Panc1 (cell line): ENCODE data around the gene CLMP.

Source experiments
- POLR2AphosphoS5 ChIP-seq: IDR thresholded peaks from 2 replicates; pipeline ENCODE4 v1.6.1; 2012; ENCODE audit warnings: mild to moderate bottlenecking, low read depth, low read length, moderate library complexity
- SIN3A ChIP-seq: IDR thresholded peaks from 2 replicates; pipeline ENCODE4 v1.6.1; 2012; ENCODE audit warnings: low read depth, mild to moderate bottlenecking, low read length, moderate library complexity, borderline replicate concordance; ENCODE audit not compliant: insufficient read depth
- TCF7L2 ChIP-seq: IDR thresholded peaks from 2 replicates; pipeline ENCODE4 v1.6.1; 2011; ENCODE audit warnings: mild to moderate bottlenecking, low read depth, low read length, inconsistent platforms
- TF ChIP-seq, protein P1 (sequence below): fragments of 450-650 bp; IDR thresholded peaks from 2 replicates; pipeline ENCODE4 v1.5.1; 2017; ENCODE audit warnings: mild to moderate bottlenecking
- TF ChIP-seq, protein P2 (sequence below), 2 experiments: IDR thresholded peaks; 2 replicates each; pipeline ENCODE4 v1.6.1; 2011 to 2012; ENCODE audit warnings: low read depth in 2 of 2, control low read depth in 1 of 2, low read length in 1 of 2, mild to moderate bottlenecking in 1 of 2, moderate library complexity in 1 of 2; ENCODE audit not compliant: insufficient read depth in 1 of 2

DNA sequence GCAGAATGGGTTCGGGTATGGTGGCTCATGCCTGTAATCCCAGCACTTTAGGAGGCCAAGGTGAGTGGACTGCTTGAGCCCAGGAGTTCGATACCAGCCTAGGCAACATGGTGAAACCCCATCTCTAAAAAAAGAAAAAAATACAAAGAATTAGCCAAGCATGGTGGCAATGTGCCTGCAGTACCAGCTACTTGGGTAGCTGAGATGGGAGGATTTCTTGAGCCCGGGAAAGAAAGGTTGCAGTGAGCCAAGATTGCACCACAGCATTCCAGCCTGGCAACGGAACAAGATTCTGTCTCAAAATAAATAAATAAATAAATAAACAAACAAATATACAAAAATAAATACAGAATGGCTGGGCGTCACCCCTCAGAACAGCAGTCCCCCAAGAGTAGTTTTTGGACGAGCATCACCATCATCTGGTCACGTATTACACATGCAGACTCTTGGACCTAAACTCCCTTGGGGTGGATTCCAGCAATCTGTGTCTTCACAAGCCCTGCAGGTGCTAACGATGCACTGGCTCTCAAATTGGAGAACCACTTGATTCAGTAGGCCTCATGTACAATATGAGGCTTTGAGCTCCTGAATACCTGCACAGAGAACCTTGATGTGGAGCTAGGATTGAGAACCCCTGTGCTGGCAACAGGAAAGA is 33.5 kb downstream of the CLMP start:
- TF ChIP-seq, protein P1, sequence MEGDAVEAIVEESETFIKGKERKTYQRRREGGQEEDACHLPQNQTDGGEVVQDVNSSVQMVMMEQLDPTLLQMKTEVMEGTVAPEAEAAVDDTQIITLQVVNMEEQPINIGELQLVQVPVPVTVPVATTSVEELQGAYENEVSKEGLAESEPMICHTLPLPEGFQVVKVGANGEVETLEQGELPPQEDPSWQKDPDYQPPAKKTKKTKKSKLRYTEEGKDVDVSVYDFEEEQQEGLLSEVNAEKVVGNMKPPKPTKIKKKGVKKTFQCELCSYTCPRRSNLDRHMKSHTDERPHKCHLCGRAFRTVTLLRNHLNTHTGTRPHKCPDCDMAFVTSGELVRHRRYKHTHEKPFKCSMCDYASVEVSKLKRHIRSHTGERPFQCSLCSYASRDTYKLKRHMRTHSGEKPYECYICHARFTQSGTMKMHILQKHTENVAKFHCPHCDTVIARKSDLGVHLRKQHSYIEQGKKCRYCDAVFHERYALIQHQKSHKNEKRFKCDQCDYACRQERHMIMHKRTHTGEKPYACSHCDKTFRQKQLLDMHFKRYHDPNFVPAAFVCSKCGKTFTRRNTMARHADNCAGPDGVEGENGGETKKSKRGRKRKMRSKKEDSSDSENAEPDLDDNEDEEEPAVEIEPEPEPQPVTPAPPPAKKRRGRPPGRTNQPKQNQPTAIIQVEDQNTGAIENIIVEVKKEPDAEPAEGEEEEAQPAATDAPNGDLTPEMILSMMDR: no peak
- TF ChIP-seq, protein P2, sequence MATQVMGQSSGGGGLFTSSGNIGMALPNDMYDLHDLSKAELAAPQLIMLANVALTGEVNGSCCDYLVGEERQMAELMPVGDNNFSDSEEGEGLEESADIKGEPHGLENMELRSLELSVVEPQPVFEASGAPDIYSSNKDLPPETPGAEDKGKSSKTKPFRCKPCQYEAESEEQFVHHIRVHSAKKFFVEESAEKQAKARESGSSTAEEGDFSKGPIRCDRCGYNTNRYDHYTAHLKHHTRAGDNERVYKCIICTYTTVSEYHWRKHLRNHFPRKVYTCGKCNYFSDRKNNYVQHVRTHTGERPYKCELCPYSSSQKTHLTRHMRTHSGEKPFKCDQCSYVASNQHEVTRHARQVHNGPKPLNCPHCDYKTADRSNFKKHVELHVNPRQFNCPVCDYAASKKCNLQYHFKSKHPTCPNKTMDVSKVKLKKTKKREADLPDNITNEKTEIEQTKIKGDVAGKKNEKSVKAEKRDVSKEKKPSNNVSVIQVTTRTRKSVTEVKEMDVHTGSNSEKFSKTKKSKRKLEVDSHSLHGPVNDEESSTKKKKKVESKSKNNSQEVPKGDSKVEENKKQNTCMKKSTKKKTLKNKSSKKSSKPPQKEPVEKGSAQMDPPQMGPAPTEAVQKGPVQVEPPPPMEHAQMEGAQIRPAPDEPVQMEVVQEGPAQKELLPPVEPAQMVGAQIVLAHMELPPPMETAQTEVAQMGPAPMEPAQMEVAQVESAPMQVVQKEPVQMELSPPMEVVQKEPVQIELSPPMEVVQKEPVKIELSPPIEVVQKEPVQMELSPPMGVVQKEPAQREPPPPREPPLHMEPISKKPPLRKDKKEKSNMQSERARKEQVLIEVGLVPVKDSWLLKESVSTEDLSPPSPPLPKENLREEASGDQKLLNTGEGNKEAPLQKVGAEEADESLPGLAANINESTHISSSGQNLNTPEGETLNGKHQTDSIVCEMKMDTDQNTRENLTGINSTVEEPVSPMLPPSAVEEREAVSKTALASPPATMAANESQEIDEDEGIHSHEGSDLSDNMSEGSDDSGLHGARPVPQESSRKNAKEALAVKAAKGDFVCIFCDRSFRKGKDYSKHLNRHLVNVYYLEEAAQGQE (IDR thresholded peaks at IDR 0.05; ENCODE audit: insufficient read depth in 1 of 2, low read depth in 2 of 2, low read length in 1 of 2): no peak
- TF ChIP-seq POLR2AphosphoS5 (no peak), TCF7L2 (no peak), SIN3A (no peak)
